ENCODE measurements around the gene FICD. TPM values are rescaled to one million over a fixed set of nuclear protein-coding genes. Genes with fewer than 3 reads are reported as not detected.

FICD gene
- total RNA-seq, 1 experiment from 2014 or later: 3.6 TPM

GRCh38 chr12:108477881-108478259 is 37.2 kb upstream of the FICD start:
- no peak for DNase-seq
- no peaks in the 10 kb centered on the region; the same call in 1 of the 2 replicates for H3K27me3 ChIP-seq (replicated peaks; ENCODE audit: control insufficient read depth, insufficient read depth, low read length)
- H3K9me3 ChIP-seq: no peaks in the 10 kb centered on the region
- BruUV-seq (replicated peaks): no TSS peak
- ChIA-PET CTCF (no interaction called here), POLR2A (no interaction called here)
- H3K4me3 ChIP-seq (ENCODE audit: low read depth, low read length): no peak overlapping the region
- no peaks in the 10 kb centered on the region for H3K4me1 Mint-ChIP-seq (ENCODE audit: low read depth, unreplicated experiment)
- no peak for TF ChIP-seq CTCF (IDR thresholded peaks at IDR 0.05; ENCODE audit: insufficient read depth in 1 of 2, low read depth in 1 of 2, low read length in 1 of 2, severe bottlenecking in 1 of 2, unreplicated experiment in 1 of 2)
- no peaks in the 10 kb centered on the region for H3K36me3 ChIP-seq (ENCODE audit: control insufficient read depth, insufficient read depth, low read length)
- intact Hi-C loops (cut with micrococcal nuclease; ENCODE audit: unreplicated experiment): no loop called here
- H3K36me3 Mint-ChIP-seq (ENCODE audit: insufficient read depth, unreplicated experiment): no peaks in the 10 kb centered on the region
- H3K9me3 Mint-ChIP-seq (ENCODE audit: unreplicated experiment): no peaks in the 10 kb centered on the region
- no peak overlapping the region for H3K4me3 Mint-ChIP-seq (ENCODE audit: unreplicated experiment)
- no peaks in the 10 kb centered on the region for H3K4me1 ChIP-seq
- no peak overlapping the region for H3K27ac Mint-ChIP-seq (ENCODE audit: unreplicated experiment)
- H3K27me3 Mint-ChIP-seq (ENCODE audit: insufficient read depth, unreplicated experiment): peaks cover 5% of the 10 kb centered on the region

GRCh38 chr12:108478611-108479206 is 36.4 kb upstream of the FICD start:
- POLR2A ChIA-PET: no interaction called here
- no TSS peak for BruUV-seq (replicated peaks)
- H3K27ac Mint-ChIP-seq (ENCODE audit: unreplicated experiment): no peak overlapping the region
- H3K4me1 Mint-ChIP-seq (ENCODE audit: low read depth, unreplicated experiment): no peaks in the 10 kb centered on the region
- Histone ChIP-seq H3K4me3 (ENCODE audit: low read depth, low read length) (no peak overlapping the region), H3K9me3 (no peaks in the 10 kb centered on the region), H3K36me3 (ENCODE audit: control insufficient read depth, insufficient read depth, low read length) (no peaks in the 10 kb centered on the region), H3K4me1 (no peaks in the 10 kb centered on the region), H3K27me3 (replicated peaks; ENCODE audit: control insufficient read depth, insufficient read depth, low read length) (no peaks in the 10 kb centered on the region; the same call in 1 of the 2 replicates)
- intact Hi-C loops (cut with micrococcal nuclease; ENCODE audit: unreplicated experiment): no loop called here
- no peak overlapping the region for H3K4me3 Mint-ChIP-seq (ENCODE audit: unreplicated experiment)
- no peak for TF ChIP-seq CTCF (IDR thresholded peaks at IDR 0.05; ENCODE audit: insufficient read depth in 1 of 2, low read depth in 1 of 2, low read length in 1 of 2, severe bottlenecking in 1 of 2, unreplicated experiment in 1 of 2)
- H3K36me3 Mint-ChIP-seq (ENCODE audit: insufficient read depth, unreplicated experiment): no peaks in the 10 kb centered on the region
- no peaks in the 10 kb centered on the region for H3K9me3 Mint-ChIP-seq (ENCODE audit: unreplicated experiment)
- CTCF ChIA-PET: no interaction called here
- no peaks in the 10 kb centered on the region for H3K27me3 Mint-ChIP-seq (ENCODE audit: insufficient read depth, unreplicated experiment)
- DNase-seq: no peak

- no peaks in the 10 kb centered on the region for H3K36me3 Mint-ChIP-seq (ENCODE audit: insufficient read depth, unreplicated experiment)
- intact Hi-C loops (cut with micrococcal nuclease; ENCODE audit: unreplicated experiment): no loop called here
- H3K4me3 Mint-ChIP-seq (ENCODE audit: unreplicated experiment): no peak overlapping the region
- no peak overlapping the region for H3K27ac Mint-ChIP-seq (ENCODE audit: unreplicated experiment)
- no peak for DNase-seq
- ChIA-PET POLR2A (no interaction called here), CTCF (no interaction called here)
- H3K27me3 Mint-ChIP-seq (ENCODE audit: insufficient read depth, unreplicated experiment): no peaks in the 10 kb centered on the region
- H3K4me1 ChIP-seq: no peaks in the 10 kb centered on the region
- TF ChIP-seq CTCF (IDR thresholded peaks at IDR 0.05; ENCODE audit: insufficient read depth in 1 of 2, low read depth in 1 of 2, low read length in 1 of 2, severe bottlenecking in 1 of 2, unreplicated experiment in 1 of 2): no peak
- H3K4me3 ChIP-seq (ENCODE audit: low read depth, low read length): no peak overlapping the region
- BruUV-seq (replicated peaks): no TSS peak
- no peaks in the 10 kb centered on the region for H3K36me3 ChIP-seq (ENCODE audit: control insufficient read depth, insufficient read depth, low read length)
- H3K4me1 Mint-ChIP-seq (ENCODE audit: low read depth, unreplicated experiment): no peaks in the 10 kb centered on the region
- H3K9me3 ChIP-seq: no peaks in the 10 kb centered on the region
- no peaks in the 10 kb centered on the region for H3K9me3 Mint-ChIP-seq (ENCODE audit: unreplicated experiment)
- H3K27me3 ChIP-seq (replicated peaks; ENCODE audit: control insufficient read depth, insufficient read depth, low read length): no peaks in the 10 kb centered on the region; the same call in 1 of the 2 replicates
Measured at GRCh38 chr12:108479364-108480070, 35.6 kb upstream of the FICD start.
